ENCODE data around the gene XPNPEP3. TPM values are rescaled to one million over a fixed set of nuclear protein-coding genes. Genes with fewer than 3 reads are reported as not detected.

The XPNPEP3 gene
- polyA plus RNA-seq, 1 of the 3 experiments (the other 2 are of a cell fraction), result 8.6 TPM

DNA sequence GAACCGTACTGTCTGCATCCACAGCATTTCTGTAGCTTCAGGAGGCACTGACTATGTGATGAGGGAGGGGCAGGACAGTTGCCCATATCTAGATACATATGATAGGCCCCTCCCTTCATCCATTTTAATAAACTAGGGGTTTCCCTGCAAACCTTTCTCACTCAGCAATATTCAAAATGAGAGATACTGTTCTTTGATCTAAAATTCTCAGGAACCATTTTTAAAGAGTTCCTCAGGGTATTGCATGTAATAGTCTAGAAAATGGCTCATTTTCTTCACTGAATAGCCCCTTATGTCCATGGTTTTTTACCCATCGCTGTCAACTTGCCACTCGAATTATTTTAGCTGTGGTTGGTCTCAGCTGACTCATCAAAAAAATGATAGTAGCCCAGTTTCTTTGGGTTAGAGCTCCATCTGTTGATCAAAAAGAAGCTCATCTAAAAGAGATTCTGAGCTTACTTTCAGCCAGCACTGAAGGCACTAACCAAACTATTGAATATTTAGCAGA, 42.0 kb downstream of the XPNPEP3 start:
- Histone ChIP-seq H3F3A (replicated peaks; ENCODE audit: insufficient read depth) (no peaks in the 10 kb centered on the region), H2AFZ (ENCODE audit: low read depth) (no peak overlapping the region), H3K9me3 (no peaks in the 10 kb centered on the region), H3K4me1 (ENCODE audit: control insufficient read depth in 1 of 2, insufficient read depth in 2 of 2, low read depth in 1 of 2, low read length in 1 of 2) (no peaks in the 10 kb centered on the region; a peak in 1 of 4 replicates), H3K4me2 (no peak overlapping the region), H3K27me3 (ENCODE audit: insufficient read depth) (no peaks in the 10 kb centered on the region), H3K36me3 (replicated peaks in 1 of 2; ENCODE audit: control insufficient read depth in 1 of 2, insufficient read depth in 2 of 2, low read length in 1 of 2) (peaks cover 0 to 2% of the 10 kb centered on the region in 2 experiments), H3K79me2 (ENCODE audit: insufficient read depth) (no peaks in the 10 kb centered on the region), H3K9me2 (no peaks in the 10 kb centered on the region), H3K9ac (no peak overlapping the region), H3K4me3 (ENCODE audit: low read depth in 2 of 2, low read length in 1 of 2) (no peak overlapping the region), H3K27ac (ENCODE audit: low read depth in 2 of 2, low read length in 1 of 2) (no peak overlapping the region), H4K20me1 (ENCODE audit: insufficient read depth) (no peaks in the 10 kb centered on the region)
- WGBS (ENCODE audit: low lambda C conversion rate), result 58% methylated on average over 3 of the region's 3 CpGs
- ChIA-PET CTCF (interaction anchor here (0.6 to 1.1 kb wide), 5 partner anchors 17 to 260 kb away, joined by 3 read pairs; no protein-coding TSS in a partner anchor), POLR2A (interaction anchor here (0.9 kb wide), 1 partner anchor 42 kb away, joined by 3 read pairs; the partner anchor contains the start of gene XPNPEP3)
- DNase-seq, result peak; percentile 23
- TF ChIP-seq SIN3A (IDR thresholded peaks at IDR 0.05; ENCODE audit: borderline replicate concordance, low read depth, low read length) (no peak), SMC3 (IDR thresholded peaks at IDR 0.05; ENCODE audit: low read depth, low read length) (no peak), CHD2 (IDR thresholded peaks at IDR 0.05; ENCODE audit: low read length, partially characterized antibody) (no peak), NFIC (IDR thresholded peaks at IDR 0.05; ENCODE audit: borderline replicate concordance) (no peak), RXRA (IDR thresholded peaks at IDR 0.05; ENCODE audit: borderline replicate concordance, low read depth) (no peak), FOXM1 (IDR thresholded peaks at IDR 0.05; ENCODE audit: low read depth) (no peak), TEAD4 (IDR thresholded peaks at IDR 0.05; ENCODE audit: borderline replicate concordance, insufficient read depth) (no peak), EP300 (IDR thresholded peaks at IDR 0.05; ENCODE audit: borderline replicate concordance in 1 of 2, low read depth in 1 of 2, low read length in 1 of 2) (no peak), RAD21 (IDR thresholded peaks at IDR 0.05; ENCODE audit: low read length) (peak; percentile 63)
- TF ChIP-seq, protein P1, sequence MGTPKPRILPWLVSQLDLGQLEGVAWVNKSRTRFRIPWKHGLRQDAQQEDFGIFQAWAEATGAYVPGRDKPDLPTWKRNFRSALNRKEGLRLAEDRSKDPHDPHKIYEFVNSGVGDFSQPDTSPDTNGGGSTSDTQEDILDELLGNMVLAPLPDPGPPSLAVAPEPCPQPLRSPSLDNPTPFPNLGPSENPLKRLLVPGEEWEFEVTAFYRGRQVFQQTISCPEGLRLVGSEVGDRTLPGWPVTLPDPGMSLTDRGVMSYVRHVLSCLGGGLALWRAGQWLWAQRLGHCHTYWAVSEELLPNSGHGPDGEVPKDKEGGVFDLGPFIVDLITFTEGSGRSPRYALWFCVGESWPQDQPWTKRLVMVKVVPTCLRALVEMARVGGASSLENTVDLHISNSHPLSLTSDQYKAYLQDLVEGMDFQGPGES (IDR thresholded peaks at IDR 0.05; ENCODE audit: low read depth, low read length), result no peak
- TF ChIP-seq, protein P2, sequence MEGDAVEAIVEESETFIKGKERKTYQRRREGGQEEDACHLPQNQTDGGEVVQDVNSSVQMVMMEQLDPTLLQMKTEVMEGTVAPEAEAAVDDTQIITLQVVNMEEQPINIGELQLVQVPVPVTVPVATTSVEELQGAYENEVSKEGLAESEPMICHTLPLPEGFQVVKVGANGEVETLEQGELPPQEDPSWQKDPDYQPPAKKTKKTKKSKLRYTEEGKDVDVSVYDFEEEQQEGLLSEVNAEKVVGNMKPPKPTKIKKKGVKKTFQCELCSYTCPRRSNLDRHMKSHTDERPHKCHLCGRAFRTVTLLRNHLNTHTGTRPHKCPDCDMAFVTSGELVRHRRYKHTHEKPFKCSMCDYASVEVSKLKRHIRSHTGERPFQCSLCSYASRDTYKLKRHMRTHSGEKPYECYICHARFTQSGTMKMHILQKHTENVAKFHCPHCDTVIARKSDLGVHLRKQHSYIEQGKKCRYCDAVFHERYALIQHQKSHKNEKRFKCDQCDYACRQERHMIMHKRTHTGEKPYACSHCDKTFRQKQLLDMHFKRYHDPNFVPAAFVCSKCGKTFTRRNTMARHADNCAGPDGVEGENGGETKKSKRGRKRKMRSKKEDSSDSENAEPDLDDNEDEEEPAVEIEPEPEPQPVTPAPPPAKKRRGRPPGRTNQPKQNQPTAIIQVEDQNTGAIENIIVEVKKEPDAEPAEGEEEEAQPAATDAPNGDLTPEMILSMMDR (IDR thresholded peaks at IDR 0.05), result peak; percentile 54

DNA sequence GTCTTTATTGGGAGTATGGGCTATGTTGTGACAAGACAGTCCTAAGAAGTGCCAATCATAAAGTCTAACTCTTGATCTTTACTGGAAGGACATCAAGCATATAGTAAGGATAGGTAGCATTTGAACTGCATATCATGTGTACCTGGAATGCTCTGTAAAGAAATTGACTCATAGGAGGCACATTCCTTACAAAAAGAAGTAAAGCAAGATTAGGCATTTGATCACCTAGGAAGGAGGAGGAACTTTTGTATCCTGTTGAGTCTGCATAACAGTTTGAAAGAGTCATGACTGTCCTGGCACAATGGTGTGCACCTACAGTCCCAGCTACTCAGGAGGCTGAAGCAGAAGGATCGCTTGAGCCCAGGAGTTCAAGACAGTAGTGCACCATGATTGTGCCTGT, 47.2 kb downstream of the XPNPEP3 start:
- H4K20me1 ChIP-seq (ENCODE audit: insufficient read depth), result no peaks in the 10 kb centered on the region
- no peaks in the 10 kb centered on the region for H3K9me3 ChIP-seq
- H3K4me3 ChIP-seq (ENCODE audit: low read depth in 2 of 2, low read length in 1 of 2), result no peak overlapping the region
- no peaks in the 10 kb centered on the region for H3F3A ChIP-seq (replicated peaks; ENCODE audit: insufficient read depth)
- H3K79me2 ChIP-seq (ENCODE audit: insufficient read depth), result no peaks in the 10 kb centered on the region
- H3K9me2 ChIP-seq, result no peaks in the 10 kb centered on the region
- no peak overlapping the region for H3K4me2 ChIP-seq
- no peaks in the 10 kb centered on the region for H3K36me3 ChIP-seq (replicated peaks in 1 of 2; ENCODE audit: control insufficient read depth in 1 of 2, insufficient read depth in 2 of 2, low read length in 1 of 2)
- WGBS (ENCODE audit: low lambda C conversion rate), result 100% methylated on average over 1 of the region's 1 CpG
- no peaks in the 10 kb centered on the region for H3K27me3 ChIP-seq (ENCODE audit: insufficient read depth)
- TF ChIP-seq EP300 (IDR thresholded peaks at IDR 0.05; ENCODE audit: borderline replicate concordance in 1 of 2, low read depth in 1 of 2, low read length in 1 of 2), result no peak
- TF ChIP-seq TCF12 (IDR thresholded peaks at IDR 0.05), result no peak
- no peak for TF ChIP-seq NRF1 (IDR thresholded peaks at IDR 0.05; ENCODE audit: low read depth, low read length)
- TF ChIP-seq MEF2A (IDR thresholded peaks at IDR 0.05; ENCODE audit: borderline replicate concordance, low read depth), result no peak
- TF ChIP-seq GATA2 (CRISPR knock-in tag; IDR thresholded peaks at IDR 0.05), result no peak
- no peak for TF ChIP-seq POLR2AphosphoS5 (IDR thresholded peaks at IDR 0.05; ENCODE audit: low read depth, low read length)
- no peak for TF ChIP-seq FOSL2 (IDR thresholded peaks at IDR 0.05; ENCODE audit: borderline replicate concordance, low read depth)
- no peak for TF ChIP-seq YY1 (IDR thresholded peaks at IDR 0.05; ENCODE audit: low read depth)
- POLR2A ChIA-PET, result no interaction called here
- DNase-seq, result no peak
- CTCF ChIA-PET, result no interaction called here
- no peak overlapping the region for H3K9ac ChIP-seq
- no peaks in the 10 kb centered on the region; a peak in 1 of 4 replicates for H3K4me1 ChIP-seq (ENCODE audit: control insufficient read depth in 1 of 2, insufficient read depth in 2 of 2, low read depth in 1 of 2, low read length in 1 of 2)
- H3K27ac ChIP-seq (ENCODE audit: low read depth in 2 of 2, low read length in 1 of 2), result no peak overlapping the region
- H2AFZ ChIP-seq (ENCODE audit: low read depth), result no peak overlapping the region

Data from SK-N-SH (cell line).